Measurements from ENCODE around the gene ARID1B.

GRCh38 chr6:156865019-156865629 lies 87.9 kb downstream of the ARID1B start:
- no peak for TF ChIP-seq CTCF (IDR thresholded peaks at IDR 0.05; ENCODE audit: low read length)
- TF ChIP-seq EZH2 (IDR thresholded peaks at IDR 0.05; ENCODE audit: borderline replicate concordance, low read length) = no peak

Data from OCI-LY1 (cell line).